CD8-positive, alpha-beta memory T cell (primary cell): ENCODE measurements around the gene IFIH1. TPM values are rescaled to one million over a fixed set of nuclear protein-coding genes. Genes with fewer than 3 reads are reported as not detected.
A peak's percentile ranks its signal among the peaks of the same experiment; 100 is the strongest.

Source experiments
- CTCF ChIA-PET: fragments of 350-600 bp; sonication (Branson Sonifier 250); formaldehyde crosslinking; loops from one replicate; lab custom pipeline; 2021; ENCODE audit warnings: antibody characterized with exemption; lab: Charles Lee
- POLR2A ChIA-PET: fragments of 350-600 bp; sonication (Branson Sonifier 250); formaldehyde crosslinking; loops from one replicate; lab custom pipeline; 2021; ENCODE audit warnings: antibody characterized with exemption; lab: Charles Lee
- DNase-seq, 5 donors: peaks; one replicate each; pipeline versions ENCODE4 v3.0.0 to v3.0.0-alpha.2; 2020 to 2022; ENCODE audit warnings: mixed read lengths in 1 of 5
- H3K27ac ChIP-seq: one replicate; pipeline ENCODE4 v1.7.0; 2013; ENCODE audit warnings: low read depth, mild to moderate bottlenecking, low read length, moderate library complexity
- H3K27me3 ChIP-seq: 2 replicates; pipeline ENCODE4 v1.7.0; 2013; ENCODE audit warnings: low read length, mild to moderate bottlenecking; ENCODE audit not compliant: insufficient read depth, poor library complexity, severe bottlenecking
- H3K36me3 ChIP-seq: 2 replicates; pipeline ENCODE4 v1.7.0; 2013; ENCODE audit warnings: mild to moderate bottlenecking, low read length, moderate library complexity; ENCODE audit not compliant: insufficient read depth
- H3K4me1 ChIP-seq: 2 replicates; pipeline ENCODE4 v1.7.0; 2013; ENCODE audit warnings: mild to moderate bottlenecking, low read length, moderate library complexity; ENCODE audit not compliant: insufficient read depth
- H3K4me3 ChIP-seq: 2 replicates; pipeline ENCODE4 v1.7.0; 2013; ENCODE audit warnings: mild to moderate bottlenecking, low read length
- H3K9me3 ChIP-seq: 2 replicates; pipeline ENCODE4 v1.7.0; 2013; ENCODE audit warnings: mild to moderate bottlenecking, low read length
- H3K27ac Mint-ChIP-seq, 8 donors: one replicate each; pipeline ENCODE4 v1.8.0; 2020 to 2021; ENCODE audit warnings: mixed read lengths in 8 of 8, mild to moderate bottlenecking in 6 of 8, inconsistent platforms in 3 of 8, moderate library complexity in 3 of 8
- H3K27me3 Mint-ChIP-seq, 2 donors: one replicate each; pipeline ENCODE4 v1.8.0; 2020 to 2021; ENCODE audit warnings: mixed read lengths in 2 of 2, mild to moderate bottlenecking in 1 of 2, moderate library complexity in 1 of 2
- H3K36me3 Mint-ChIP-seq, 3 donors: one replicate each; pipeline ENCODE4 v1.8.0; 2020 to 2021; ENCODE audit warnings: mixed read lengths in 3 of 3, inconsistent platforms in 1 of 3, mild to moderate bottlenecking in 1 of 3
- H3K4me1 Mint-ChIP-seq, 3 donors: one replicate each; pipeline ENCODE4 v1.8.0; 2020 to 2021; ENCODE audit warnings: mixed read lengths in 3 of 3, inconsistent platforms in 1 of 3, mild to moderate bottlenecking in 1 of 3
- H3K4me3 Mint-ChIP-seq, 7 donors: one replicate each; pipeline ENCODE4 v1.8.0; 2020 to 2021; ENCODE audit warnings: mixed read lengths in 7 of 7, mild to moderate bottlenecking in 6 of 7, moderate library complexity in 4 of 7, inconsistent platforms in 2 of 7
- H3K9me3 Mint-ChIP-seq, 5 donors: one replicate each; pipeline ENCODE4 v1.8.0; 2020 to 2022; ENCODE audit warnings: mixed read lengths in 5 of 5, mild to moderate bottlenecking in 3 of 5, moderate library complexity in 2 of 5, inconsistent platforms in 1 of 5
- polyA plus RNA-seq: library from polyadenylated mRNA; unstranded; fragments of 300-500 nt; fragmentation: Illumina TruSeq; gene quantifications from one replicate; pipeline ENCODE4 v1.2.3, GENCODE V29; 2021
- total RNA-seq, 2 experiments: library from RNA; stranded (reverse); gene quantifications; one replicate each; pipeline ENCODE4 v1.2.3, GENCODE V29; 2021

The IFIH1 gene
- total and polyA plus RNA-seq, 3 experiments from 2014 or later: 16.8 to 19.7 (median 17.9) TPM

DNA sequence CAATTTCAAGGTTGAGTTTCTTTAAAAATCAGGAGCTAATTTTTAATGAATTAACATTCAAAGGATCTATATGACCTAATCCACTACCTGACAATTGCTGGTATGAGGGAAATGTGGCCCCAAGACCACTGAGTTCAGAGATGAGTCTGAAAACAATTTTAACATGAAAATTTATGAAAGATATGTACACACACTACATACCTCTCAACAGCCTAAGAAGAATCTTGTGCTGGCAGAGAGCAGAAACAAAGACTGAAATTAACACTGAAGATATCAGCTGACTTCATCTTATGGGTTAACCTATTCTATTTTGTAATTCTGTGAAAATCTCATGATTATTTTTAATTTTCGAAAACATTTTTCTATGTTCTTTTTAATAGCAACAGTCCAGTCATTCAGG is 76.9 kb downstream of the IFIH1 start:
- Histone ChIP-seq H3K9me3 (no peaks in the 10 kb centered on the region), H3K36me3 (no peaks in the 10 kb centered on the region), H3K4me1 (no peaks in the 10 kb centered on the region), H3K27me3 (no peaks in the 10 kb centered on the region), H3K4me3 (no peak overlapping the region), H3K27ac (no peak overlapping the region)
- Mint-ChIP-seq H3K4me3 (no peak overlapping the region), H3K9me3 (no peaks in the 10 kb centered on the region), H3K4me1 (no peaks in the 10 kb centered on the region), H3K27me3 (peaks cover 16 to 56% of the 10 kb centered on the region in 2 donors), H3K36me3 (no peaks in the 10 kb centered on the region), H3K27ac (no peak overlapping the region)
- POLR2A ChIA-PET: no interaction called here
- DNase-seq: no peak
- CTCF ChIA-PET: interaction anchor here (2.7 kb wide), 1 partner anchor 21 kb away, joined by 8 read pairs; no protein-coding TSS in a partner anchor

DNA sequence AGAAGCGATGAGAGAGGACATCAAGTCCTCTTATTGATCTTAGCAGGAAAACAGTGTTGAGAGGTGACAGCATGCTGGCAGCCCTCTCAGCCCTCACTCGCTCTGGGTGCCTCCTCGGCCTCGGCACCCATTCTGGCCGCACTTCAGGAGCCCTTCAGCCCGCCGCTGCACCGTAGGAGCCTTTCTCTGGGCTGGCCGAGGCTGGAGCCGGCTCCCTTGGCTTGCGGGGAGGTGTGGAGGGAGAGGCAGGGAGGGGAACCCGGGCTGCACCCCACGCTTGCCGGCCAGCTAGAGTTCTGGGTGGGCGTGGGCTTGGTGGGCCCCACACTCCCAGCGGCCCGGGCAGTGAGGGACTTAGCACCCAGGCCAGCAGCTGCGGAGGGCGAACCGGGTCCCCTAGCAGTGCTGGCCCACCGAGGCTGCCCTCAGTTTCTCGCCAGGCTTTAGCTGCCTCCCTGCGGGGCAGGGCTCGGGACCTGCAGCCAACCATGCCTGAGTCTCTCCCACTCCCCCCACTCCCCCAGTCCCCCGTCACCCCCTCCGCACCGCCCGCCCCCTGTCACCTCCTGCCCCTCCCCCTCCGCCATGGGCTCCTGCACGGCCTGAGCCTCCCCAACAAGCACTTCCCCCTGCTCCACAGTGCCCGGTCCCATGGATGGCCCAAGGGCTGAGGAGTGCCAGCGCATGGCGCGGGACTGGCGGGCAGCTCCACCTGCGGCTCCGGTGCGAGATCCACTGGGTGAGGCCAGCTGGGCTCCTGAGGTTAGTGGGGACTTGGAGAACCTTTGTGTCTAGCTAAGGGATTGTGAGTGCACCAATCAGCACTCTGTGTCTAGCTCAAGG is 83.6 kb downstream of the IFIH1 start:
- no peaks in the 10 kb centered on the region for H3K9me3 Mint-ChIP-seq
- Histone ChIP-seq H3K4me1 (no peaks in the 10 kb centered on the region), H3K36me3 (no peaks in the 10 kb centered on the region), H3K4me3 (no peak overlapping the region), H3K9me3 (no peaks in the 10 kb centered on the region), H3K27ac (no peak overlapping the region), H3K27me3 (no peaks in the 10 kb centered on the region)
- ChIA-PET CTCF (no interaction called here), POLR2A (no interaction called here)
- H3K27me3 Mint-ChIP-seq: peaks cover 19 to 35% of the 10 kb centered on the region in 2 donors
- H3K4me3 Mint-ChIP-seq: no peak overlapping the region
- no peak for DNase-seq
- H3K36me3 Mint-ChIP-seq: no peaks in the 10 kb centered on the region
- no peak overlapping the region for H3K27ac Mint-ChIP-seq
- H3K4me1 Mint-ChIP-seq: no peaks in the 10 kb centered on the region

DNA sequence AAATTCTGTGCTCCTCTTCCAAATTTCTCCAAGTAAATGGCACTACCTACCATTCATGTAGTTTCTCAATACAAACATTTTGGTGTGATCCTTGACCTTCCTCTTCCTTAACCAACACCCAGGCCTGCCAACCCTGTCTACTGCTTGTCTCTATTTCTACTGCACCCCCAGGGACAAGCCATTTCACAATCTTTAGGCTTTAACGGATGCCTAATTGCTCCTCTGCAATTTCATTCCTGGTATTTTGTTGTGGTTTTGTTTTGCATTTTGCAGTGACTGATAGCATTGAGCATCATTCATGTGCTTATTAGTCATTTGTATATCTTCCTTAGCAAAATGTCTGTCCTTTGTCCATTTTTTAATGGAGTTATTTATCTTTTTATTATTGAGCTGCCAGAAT is 85.3 kb downstream of the IFIH1 start:
- no peak overlapping the region for H3K4me3 Mint-ChIP-seq
- H3K4me1 ChIP-seq: no peaks in the 10 kb centered on the region
- ChIA-PET CTCF (no interaction called here), POLR2A (no interaction called here)
- H3K27ac Mint-ChIP-seq: no peak overlapping the region
- DNase-seq: no peak
- peaks cover 16 to 26% of the 10 kb centered on the region in 2 donors for H3K27me3 Mint-ChIP-seq
- no peaks in the 10 kb centered on the region for H3K4me1 Mint-ChIP-seq
- H3K4me3 ChIP-seq: no peak overlapping the region
- H3K36me3 Mint-ChIP-seq: no peaks in the 10 kb centered on the region
- H3K9me3 ChIP-seq: no peaks in the 10 kb centered on the region
- no peaks in the 10 kb centered on the region for H3K36me3 ChIP-seq
- H3K27me3 ChIP-seq: no peaks in the 10 kb centered on the region
- no peak overlapping the region for H3K27ac ChIP-seq
- H3K9me3 Mint-ChIP-seq: no peaks in the 10 kb centered on the region

DNA sequence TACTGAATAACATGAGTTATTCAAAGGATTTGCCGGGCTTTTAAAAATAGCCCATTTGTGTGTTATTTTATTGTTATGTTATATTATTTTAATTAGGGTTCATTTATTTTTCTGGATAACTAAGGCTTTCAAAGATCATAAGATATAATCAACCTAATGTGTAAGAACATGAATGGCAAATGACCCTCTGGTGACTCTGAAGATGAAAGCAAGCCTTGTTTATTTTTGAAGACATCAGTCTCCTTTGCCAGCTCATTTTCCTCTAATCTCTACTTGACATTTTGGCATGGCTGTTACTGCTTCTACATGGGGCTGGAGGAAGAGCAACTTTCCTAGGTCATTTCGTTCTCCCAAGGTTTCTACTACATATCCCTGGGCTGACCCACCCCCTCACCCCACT is 85.8 kb downstream of the IFIH1 start:
- Mint-ChIP-seq H3K4me1 (no peaks in the 10 kb centered on the region), H3K27me3 (peaks cover 13 to 22% of the 10 kb centered on the region in 2 donors), H3K36me3 (no peaks in the 10 kb centered on the region), H3K27ac (no peak overlapping the region), H3K9me3 (no peaks in the 10 kb centered on the region), H3K4me3 (no peak overlapping the region)
- DNase-seq: no peak
- no peak overlapping the region for H3K4me3 ChIP-seq
- POLR2A ChIA-PET: no interaction called here
- H3K36me3 ChIP-seq: no peaks in the 10 kb centered on the region
- H3K4me1 ChIP-seq: no peaks in the 10 kb centered on the region
- H3K27me3 ChIP-seq: no peaks in the 10 kb centered on the region
- no peaks in the 10 kb centered on the region for H3K9me3 ChIP-seq
- CTCF ChIA-PET: no interaction called here
- H3K27ac ChIP-seq: no peak overlapping the region

DNA sequence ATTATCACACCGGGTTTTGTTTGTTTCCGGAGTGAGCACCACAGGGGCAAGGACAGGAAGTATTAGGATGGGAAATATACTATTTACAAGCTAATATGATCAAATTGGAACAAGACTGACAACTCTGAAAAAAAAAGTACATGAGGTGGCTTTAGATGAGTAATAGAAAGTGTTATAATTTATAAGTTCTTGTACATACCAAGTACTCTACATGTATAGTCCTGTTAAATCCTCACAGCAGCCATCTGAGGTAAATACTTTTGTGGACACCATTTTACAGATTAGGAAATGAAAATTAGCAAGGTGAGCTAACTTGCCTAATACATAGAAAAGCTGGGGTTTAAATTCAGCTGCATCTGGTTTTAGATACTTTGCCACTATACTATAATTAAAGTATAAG is 86.5 kb downstream of the IFIH1 start:
- H3K4me3 ChIP-seq: no peak overlapping the region
- CTCF ChIA-PET: interaction anchor here (3.5 kb wide), 1 partner anchor 11 kb away, joined by 14 read pairs; no protein-coding TSS in a partner anchor
- no peaks in the 10 kb centered on the region for H3K9me3 Mint-ChIP-seq
- H3K27ac ChIP-seq: no peak overlapping the region
- H3K27me3 ChIP-seq: no peaks in the 10 kb centered on the region
- no peaks in the 10 kb centered on the region for H3K9me3 ChIP-seq
- DNase-seq: no peak
- no peak overlapping the region for H3K27ac Mint-ChIP-seq
- H3K4me1 Mint-ChIP-seq: no peaks in the 10 kb centered on the region
- H3K36me3 ChIP-seq: no peaks in the 10 kb centered on the region
- H3K27me3 Mint-ChIP-seq: peaks cover 11 to 25% of the 10 kb centered on the region in 2 donors
- H3K4me3 Mint-ChIP-seq: no peak overlapping the region
- POLR2A ChIA-PET: no interaction called here
- H3K4me1 ChIP-seq: no peaks in the 10 kb centered on the region
- no peaks in the 10 kb centered on the region for H3K36me3 Mint-ChIP-seq

DNA sequence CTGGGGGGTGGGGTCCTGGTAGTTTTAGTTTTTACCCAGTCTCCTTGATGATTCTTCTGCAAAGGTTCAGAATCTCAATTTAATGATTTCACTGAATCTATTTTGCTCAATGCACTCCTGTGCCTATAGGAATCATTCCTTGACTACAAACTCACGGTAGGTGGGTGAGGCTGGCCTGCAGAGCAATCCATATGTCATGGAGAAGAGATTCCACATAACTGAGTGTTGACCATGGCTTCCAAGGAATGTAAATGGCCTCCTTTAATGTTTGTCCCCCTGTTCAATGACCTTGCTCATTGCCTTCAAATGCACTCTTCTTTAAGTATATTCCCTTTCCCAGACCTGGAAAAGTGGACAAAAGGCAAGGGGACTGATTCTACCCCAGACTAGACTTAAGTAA is 87.7 kb downstream of the IFIH1 start:
- H3K4me1 Mint-ChIP-seq: no peaks in the 10 kb centered on the region

DNA sequence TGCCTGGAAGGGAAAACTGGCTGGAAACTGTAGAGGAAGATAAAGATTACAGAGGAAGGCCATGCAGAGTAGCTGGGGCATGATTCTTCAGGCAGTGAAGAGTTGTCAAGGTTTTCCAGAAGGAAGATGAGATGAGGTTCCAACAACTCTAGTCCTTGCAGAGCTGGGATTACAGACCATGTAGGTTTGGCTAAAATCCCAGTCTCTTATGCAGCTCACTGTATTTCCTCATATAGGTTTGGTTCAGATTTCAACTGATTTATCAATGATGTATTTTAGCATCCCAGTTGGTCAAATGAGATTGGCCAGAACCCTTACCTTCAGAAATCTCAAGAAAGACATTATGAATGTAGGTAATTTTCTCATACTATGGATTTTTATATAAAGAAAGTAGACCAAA is 91.6 kb downstream of the IFIH1 start:
- Mint-ChIP-seq H3K9me3 (no peaks in the 10 kb centered on the region), H3K36me3 (no peaks in the 10 kb centered on the region), H3K27me3 (peaks cover 5 to 21% of the 10 kb centered on the region in 2 donors), H3K4me1 (no peaks in the 10 kb centered on the region), H3K4me3 (no peak overlapping the region), H3K27ac (no peak overlapping the region)
- Histone ChIP-seq H3K4me3 (no peak overlapping the region), H3K4me1 (no peaks in the 10 kb centered on the region), H3K27me3 (no peaks in the 10 kb centered on the region), H3K27ac (no peak overlapping the region), H3K9me3 (no peaks in the 10 kb centered on the region), H3K36me3 (no peaks in the 10 kb centered on the region)
- POLR2A ChIA-PET: no interaction called here
- DNase-seq: no peak
- CTCF ChIA-PET: interaction anchor here (1.3 kb wide), 1 partner anchor 11 kb away, joined by 3 read pairs; no protein-coding TSS in a partner anchor

More for the DNA sequence above, 87.7 kb downstream of the IFIH1 start:
- no peak for DNase-seq
- Mint-ChIP-seq H3K36me3 (no peaks in the 10 kb centered on the region), H3K4me3 (no peak overlapping the region), H3K27ac (no peak overlapping the region), H3K27me3 (peaks cover 9 to 17% of the 10 kb centered on the region in 2 donors), H3K9me3 (no peaks in the 10 kb centered on the region)
- ChIA-PET CTCF (interaction anchor here (0.7 to 3.5 kb wide), 2 partner anchors 10 to 590 kb away, joined by 3 to 14 read pairs; no protein-coding TSS in a partner anchor), POLR2A (no interaction called here)
- H3K4me1 ChIP-seq: no peaks in the 10 kb centered on the region
- H3K27ac ChIP-seq: no peak overlapping the region
- H3K27me3 ChIP-seq: no peaks in the 10 kb centered on the region
- H3K9me3 ChIP-seq: no peaks in the 10 kb centered on the region
- no peak overlapping the region for H3K4me3 ChIP-seq
- H3K36me3 ChIP-seq: no peaks in the 10 kb centered on the region

DNA sequence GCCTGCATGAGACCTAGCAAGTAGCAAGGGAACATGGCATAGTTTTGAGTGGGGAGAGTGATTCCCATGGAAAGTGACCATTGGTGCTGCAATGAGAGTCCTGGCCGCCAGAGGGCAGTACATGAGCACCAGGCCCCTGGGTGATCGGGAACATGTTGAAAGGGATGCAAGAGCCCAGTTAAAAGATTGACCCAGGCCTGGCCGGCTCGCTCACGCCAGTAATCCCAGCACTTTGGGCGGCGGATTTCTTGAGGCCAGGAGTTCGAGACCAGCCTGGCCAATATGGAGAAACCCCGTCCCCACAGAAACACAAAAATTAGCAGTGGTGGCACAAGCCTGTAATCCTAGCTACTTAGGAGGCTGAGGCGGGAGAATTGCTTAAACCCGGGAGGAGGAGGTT is 97.4 kb downstream of the IFIH1 start:
- peak; percentile 15 to 74 (median 34) for DNase-seq
- no peaks in the 10 kb centered on the region for H3K36me3 ChIP-seq
- Mint-ChIP-seq H3K27me3 (peaks cover 16 to 54% of the 10 kb centered on the region in 2 donors), H3K27ac (no peak overlapping the region), H3K4me1 (peaks cover 0 to 4% (median 0%) of the 10 kb centered on the region in 3 donors), H3K4me3 (no peak overlapping the region), H3K9me3 (no peaks in the 10 kb centered on the region), H3K36me3 (no peaks in the 10 kb centered on the region)
- CTCF ChIA-PET: interaction anchor here (0.7 to 3.9 kb wide), 19 partner anchors 8 to 634 kb away, joined by 3 to 30 read pairs (median 4); partner anchors contain the start of gene FAP
- H3K9me3 ChIP-seq: no peaks in the 10 kb centered on the region
- H3K27ac ChIP-seq: no peak overlapping the region
- H3K4me1 ChIP-seq: no peaks in the 10 kb centered on the region
- POLR2A ChIA-PET: no interaction called here
- no peak overlapping the region for H3K4me3 ChIP-seq
- H3K27me3 ChIP-seq: peaks cover 6% of the 10 kb centered on the region
